ENCODE results near the gene FOXP2.
"Not testable (repeated sequence)": the region's sequence is repeated elsewhere in the genome, so short reads cannot be mapped to it uniquely, and the experiment has no call there.

FOXP2 gene

DNA sequence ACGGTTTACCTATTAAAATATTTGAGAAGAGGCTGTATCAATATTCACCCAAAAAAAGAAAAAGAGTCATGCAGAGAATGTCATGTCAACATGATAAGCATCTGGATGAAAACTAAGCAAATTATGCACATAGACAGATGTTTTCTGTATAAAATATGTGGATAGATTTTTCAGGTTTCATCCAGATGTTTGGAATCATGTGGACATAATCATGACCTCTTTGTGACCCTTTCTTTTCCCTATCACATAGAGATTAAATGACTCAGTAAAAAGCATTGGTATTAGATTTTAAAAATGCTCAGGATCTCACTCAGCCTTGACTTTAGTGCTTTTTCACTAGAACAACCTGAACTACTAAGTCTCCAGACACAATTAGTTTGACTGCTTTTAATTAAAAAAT is 90.0 kb downstream of the FOXP2 start:
- no peak for ATAC-seq

DNA sequence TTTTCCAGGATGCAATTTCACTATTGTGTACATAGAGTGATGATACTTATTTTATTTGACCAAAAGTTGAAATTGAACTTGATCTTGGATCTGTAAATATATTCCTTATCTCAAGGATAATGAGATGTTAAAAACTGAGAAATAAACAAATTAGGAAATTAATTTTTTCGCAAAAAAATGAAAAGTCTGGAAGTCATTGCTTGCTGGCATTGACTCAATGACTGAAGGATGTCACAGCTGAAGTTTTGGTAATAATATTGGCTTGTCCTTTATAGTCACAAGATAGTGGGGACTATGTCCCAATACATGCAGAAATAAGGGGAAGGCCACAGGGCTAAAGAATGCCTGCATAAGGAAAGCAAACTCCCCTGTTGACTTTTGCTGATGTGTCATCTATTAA is 92.8 kb downstream of the FOXP2 start:
- no peak for ATAC-seq

DNA sequence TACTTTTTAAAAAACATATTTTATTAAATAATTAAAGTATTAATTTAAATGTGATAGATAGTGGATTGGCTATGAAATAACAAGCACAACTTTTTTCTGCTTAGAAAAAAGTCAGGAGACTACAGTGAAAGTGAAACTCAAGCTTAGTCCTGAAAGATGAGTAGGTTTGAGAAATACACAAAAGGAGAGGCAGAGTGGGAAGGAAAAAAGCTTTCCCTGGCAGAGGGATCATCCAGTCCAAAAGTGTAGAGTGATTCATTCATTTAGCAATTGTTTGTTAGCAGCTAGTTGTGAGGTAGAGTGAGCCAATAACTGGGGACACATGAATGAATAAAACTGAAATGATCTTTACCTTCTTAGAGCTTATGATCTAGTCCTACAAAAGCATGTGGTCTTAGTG is 93.5 kb downstream of the FOXP2 start:
- no peak for ATAC-seq

DNA sequence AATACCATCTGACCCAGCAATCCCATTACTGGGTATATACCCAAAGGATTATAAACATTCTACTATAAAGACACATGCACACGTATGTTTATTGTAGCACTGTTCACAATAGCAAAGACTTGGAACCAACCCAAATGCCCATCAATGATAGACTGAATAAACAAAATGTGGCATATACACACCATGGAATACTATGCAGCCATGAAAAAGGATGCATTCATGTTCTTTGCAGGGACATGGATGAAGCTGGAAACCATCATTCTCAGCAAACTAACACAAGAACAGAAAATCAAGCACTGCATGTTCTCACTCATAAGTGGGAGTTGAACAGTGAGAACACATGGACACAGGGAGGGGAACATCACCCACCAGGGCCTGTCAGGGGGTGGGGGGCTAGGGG is 96.2 kb downstream of the FOXP2 start:
- not testable (repeated sequence) for ATAC-seq

DNA sequence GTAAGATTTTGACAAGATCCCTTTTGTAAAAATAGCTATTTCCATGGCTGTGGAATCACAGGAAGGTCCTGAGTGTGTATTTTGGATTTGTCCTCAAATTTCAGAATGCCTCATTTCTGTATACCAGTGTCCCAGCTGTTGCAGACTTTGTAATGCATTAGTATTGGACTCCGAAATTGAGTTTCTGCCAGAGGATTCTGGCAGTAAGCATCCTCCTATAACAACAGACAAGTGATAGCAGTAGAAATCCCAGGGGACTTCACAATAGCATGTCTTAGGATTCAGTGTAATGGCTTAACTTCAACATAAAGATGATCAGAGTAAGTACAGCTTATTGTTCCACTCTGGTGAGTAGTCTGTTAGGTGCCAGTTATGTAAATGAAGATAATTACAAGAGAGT is 104.6 kb downstream of the FOXP2 start:
- no peak for ATAC-seq

DNA sequence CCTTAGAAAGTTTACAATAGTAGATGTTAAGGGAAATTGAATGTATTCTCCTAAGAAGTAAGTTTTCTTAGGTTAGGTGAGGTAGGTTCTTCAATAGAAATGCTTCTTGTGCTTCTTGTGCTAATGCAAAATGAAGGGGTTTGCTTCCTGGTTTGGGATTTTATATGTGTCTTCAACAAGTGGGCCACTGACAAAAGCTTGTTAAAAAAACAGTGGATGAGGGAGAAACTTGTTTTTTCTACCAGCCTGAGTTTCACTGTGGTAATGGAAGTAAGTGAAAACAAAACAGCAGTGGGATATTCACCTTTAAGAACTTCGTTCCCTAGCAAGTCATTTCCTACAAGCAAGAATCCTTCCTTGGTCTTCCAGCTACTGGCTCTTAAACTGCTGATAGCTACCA is 107.5 kb downstream of the FOXP2 start:
- ATAC-seq, result no peak

DNA sequence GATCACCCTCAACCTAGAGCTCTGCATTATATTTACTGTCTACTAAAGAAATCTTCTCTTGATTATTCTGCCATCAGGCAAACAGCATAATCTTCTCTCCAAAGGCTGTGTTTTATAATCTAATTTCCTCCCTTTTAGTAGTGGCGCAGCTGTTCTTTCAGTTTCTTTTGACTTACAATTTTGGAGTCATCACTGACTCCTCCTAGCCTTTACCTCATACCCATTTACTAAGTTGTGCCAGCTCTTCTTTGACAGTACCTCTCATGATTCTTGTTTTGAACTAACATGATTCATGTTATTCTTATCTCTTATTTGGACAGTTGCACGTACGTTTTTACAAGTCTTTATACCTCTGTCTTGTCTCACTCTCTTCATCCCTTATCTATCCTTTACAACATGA is 113.0 kb downstream of the FOXP2 start:
- ATAC-seq, result no peak

DNA sequence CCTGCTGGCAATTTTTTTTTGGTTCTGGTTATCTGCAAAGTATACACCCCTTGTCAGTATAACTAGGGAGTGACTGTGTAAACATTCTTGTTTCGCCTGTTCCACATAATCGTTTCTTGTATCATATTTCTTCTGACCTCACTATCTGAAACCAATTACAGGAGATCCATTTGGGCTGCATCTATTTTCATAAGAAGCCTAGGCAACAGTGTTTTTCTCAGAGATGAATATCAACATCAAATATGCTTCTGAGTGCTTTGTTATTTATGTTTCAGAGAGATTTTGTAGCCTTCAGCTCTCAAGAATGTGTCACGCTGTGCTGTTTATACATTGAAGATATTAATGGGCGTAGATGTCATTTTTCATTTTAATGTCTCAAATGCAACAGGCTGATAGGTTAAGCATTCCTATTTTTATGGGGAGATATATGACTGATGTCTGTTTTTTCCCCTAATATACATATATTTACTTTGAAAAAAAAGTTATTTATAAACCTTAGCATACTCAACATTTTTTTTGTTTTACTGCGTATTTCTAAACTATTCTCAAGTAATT is 115.5 kb downstream of the FOXP2 start:
- ATAC-seq, result no peak

DNA sequence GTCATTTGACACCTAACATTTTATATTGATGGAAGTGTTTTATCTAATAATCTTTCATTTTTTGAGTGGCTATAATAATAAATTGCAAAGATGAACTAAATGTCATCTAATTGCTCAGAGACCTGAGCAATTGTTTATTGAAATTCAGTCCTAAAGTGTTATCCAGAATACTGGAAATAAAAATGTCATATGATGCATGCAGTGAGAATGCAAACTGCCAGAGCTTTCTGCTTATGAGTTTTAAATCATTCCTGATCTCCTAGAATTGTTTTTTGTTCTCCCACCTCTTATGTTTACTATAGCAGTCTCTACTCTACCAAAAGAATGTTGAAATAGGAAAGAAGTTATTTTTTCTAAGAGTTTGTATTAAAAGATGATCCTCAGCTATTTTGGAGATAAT is 116.7 kb downstream of the FOXP2 start:
- no peak for ATAC-seq

DNA sequence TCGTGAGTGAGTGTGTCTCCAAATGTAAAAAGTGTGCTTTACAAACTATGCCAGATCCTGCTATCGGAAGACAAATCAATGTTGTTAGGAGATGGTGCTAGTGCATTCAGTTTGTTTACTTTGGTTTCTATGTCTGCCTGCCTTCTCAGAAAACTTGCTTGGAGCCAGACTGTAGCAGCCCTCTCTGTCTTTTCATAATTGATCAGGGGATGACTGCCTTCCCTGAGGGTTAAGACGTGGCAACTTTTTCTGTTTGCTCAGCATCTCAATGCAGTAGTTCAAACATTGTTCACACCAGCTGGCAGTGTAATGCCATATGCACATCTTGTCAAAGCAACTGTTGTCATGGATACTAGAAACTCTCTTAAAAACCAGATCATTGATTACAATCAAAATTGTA is 118.5 kb downstream of the FOXP2 start:
- ATAC-seq, result no peak

DNA sequence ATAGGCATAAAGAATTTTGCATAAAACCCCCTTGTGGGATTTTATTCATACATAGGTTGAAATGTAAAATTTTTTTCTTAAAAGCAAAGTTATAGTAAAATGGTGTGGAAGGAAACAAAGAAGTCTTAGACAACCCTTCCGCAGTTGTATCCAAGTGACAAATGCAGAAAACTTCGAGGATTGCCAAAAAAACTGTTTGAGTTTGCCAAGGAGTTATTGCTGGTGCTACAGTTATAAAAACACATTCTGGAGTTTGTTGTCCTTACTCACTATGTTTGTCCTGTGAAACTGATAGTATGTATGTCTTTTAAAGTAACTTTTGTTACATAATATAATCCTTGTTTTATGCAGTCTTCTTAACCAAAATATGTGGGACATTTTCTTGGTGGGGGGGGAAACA is 120.3 kb downstream of the FOXP2 start:
- no peak for ATAC-seq

DNA sequence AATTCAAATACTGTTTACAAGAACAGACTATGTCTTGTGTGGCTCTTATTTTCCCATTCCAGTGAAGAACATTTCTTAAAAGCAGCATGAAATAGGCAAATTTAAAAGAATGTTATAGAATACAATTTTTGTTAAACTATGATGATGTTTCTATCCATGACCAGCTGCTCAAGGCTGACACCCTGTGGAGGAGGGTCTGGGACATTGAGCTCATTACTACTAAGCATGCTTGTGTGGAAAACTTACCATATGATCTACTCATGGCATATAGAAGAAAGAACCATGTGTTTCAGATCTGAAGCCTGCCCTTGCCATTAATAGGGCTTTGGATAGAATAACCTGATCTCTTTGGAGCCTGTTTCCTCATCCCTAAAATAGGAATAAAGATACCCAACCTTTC is 125.0 kb downstream of the FOXP2 start:
- no peak for ATAC-seq

DNA sequence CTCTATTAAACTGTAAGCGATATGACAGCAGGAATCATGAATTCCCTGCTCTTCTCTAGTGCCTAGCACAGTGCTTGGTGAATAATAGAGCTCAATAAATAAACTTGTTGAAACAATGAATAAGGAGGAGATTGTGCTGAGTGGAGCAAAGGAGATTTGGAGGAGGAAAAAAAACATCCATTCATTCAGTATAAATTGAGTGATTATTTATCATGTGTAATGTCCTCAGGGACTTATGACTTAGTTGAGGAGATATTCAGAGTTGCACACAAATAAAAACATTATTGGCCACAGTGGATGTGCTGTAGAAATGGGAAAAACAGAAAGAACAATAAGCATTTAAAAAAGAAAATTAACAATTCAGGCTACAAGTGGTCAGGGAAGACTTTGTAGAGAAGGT is 125.7 kb downstream of the FOXP2 start:
- no peak for ATAC-seq

DNA sequence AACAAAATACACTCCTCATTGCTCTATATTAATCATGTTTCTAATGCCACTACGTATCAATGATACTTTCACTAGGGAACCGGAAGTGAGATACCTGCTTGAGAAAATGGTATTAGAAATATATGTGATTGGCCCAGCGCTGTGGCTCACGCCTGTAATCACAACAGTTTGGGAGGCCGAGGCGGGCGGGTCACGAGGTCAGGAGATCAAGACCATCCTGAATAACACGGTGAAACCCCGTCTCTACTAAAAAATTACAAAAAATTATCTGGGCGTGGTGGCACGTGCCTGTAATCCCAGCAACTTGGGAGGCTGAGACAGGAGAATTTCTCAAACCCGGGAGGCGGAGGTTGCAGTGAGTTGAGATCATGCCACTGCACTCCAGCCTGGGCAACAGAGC is 132.7 kb downstream of the FOXP2 start:
- ATAC-seq, result not testable (repeated sequence)

DNA sequence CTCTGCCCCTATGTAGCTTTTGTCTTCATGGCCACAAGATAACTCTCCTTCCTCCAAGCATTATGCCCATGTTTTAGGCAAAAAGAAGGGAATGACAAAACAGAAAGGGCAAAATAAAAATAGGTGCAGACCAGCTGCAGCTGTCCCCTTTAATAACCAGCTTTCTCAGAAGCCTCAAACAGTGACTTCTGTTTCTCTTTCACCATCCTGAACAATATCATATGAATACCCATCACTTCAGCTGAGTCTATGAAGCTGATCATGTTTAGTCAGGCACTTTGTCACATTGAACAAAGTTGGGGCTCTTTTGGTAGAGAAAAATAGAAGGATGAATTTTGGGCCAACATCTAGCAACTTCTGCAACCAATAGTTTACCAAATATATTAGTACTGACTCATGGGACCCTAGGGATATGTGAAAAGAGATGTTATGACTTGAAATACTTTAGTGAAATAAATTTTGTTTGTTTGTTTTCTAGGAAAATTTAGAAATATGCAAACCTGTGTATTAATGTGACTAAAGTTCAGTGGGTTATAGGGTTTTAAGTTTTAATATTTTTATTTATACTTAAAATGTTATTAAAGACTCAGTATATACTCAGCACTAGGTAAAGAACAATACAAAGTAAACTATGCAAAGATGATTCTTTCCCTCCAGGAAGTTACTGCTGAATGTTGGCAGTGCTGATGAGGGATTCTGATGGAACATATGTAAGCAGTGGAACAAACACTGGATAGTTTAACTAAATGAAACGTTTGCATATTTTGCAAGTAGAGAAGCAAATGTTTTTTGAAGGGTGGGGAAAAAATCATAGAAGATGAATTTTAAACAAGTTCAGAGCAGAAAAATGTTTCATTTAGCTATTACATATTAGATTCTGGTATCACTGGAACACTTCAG is 133.7 kb downstream of the FOXP2 start:
- ATAC-seq, result no peak

DNA sequence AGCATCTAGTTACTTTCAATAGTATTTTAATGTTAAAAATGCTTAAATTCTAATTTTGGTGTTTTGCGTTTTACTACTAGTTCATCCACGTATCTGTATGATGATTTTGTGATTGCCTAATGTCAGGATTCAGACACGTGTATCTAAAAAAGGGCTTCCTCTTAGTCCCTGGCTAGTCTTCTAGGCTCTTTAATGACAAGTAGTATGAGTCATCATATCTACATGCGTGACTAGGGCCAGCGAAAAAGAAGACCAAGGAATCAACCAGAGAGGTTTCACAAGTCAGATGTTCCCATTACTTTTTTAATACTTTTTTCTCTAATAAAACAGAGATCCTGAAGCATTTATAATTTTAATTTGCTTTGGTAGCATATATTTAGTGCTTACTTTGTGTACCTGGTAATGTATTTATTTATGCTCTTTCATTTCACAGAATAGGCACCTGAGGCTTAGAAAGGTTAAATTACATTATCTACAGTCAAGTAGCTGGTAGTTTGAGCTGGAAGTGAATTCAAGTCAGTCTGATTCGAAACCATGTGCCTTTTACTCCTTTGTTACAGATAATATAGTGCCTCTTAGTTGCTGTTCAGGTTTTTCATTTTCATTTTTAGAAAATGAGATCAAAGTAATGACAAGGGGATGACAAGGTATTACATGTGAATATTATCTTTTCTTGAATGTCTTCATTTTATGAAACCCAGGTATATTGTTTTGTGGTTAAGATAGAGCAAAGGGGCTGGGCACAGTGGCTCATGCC is 140.3 kb downstream of the FOXP2 start:
- ATAC-seq, result no peak

DNA sequence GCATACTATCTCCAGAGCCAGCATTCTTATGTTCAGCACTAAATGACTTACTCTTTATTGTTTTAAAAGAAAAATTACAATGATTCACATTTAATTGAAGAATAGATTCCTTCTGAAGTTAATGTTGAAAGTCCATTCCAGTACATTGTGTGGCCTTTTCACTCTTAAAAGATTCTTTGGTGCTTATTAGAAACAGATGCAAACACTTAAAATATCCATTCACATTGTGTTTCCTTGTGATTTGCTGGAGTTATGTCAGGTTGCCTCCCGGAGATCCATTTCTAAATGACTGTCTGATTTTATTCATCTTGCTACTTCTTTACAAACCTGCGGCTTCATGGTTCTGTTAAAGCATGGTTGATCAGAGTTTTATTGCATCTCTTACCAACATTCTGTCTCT is 152.8 kb downstream of the FOXP2 start:
- ATAC-seq, result no peak

DNA sequence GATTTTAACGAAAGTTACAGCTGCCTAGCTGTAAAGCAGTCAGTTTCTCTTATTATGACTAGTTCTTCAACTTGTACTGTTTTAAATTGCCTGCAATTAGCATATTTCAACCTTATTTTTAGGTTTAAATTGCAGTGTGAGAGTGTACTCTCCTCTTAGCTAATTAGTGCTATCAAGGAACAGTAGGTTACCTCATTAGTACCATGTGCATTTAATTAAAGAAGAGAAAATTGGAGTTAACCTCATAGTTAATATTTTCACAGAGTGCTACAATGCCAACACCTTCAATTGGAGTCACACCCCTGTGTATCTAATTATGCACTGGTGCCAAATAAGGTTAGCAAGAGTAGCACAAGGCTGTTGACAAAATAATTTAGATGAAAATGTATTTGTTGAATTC is 154.6 kb downstream of the FOXP2 start:
- no peak for ATAC-seq

DNA sequence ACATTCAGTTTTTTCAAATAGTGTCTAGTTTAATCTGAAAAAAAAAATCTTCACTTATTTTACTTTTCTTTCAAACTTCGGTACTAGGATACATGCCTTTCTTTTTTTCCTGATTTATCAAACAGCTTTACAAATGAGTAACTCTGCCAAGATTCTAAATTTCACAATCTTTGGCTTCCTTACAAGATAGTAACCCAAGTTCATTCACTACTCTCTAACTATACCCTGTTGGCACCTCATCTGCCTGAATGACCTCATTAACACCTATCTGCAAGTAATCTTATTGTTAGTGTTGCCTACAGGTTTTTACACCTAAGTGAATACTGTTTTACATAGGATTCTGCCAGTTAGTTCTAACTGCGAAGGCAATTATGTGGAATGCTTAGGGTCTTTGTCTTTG is 159.8 kb downstream of the FOXP2 start:
- ATAC-seq, result no peak

DNA sequence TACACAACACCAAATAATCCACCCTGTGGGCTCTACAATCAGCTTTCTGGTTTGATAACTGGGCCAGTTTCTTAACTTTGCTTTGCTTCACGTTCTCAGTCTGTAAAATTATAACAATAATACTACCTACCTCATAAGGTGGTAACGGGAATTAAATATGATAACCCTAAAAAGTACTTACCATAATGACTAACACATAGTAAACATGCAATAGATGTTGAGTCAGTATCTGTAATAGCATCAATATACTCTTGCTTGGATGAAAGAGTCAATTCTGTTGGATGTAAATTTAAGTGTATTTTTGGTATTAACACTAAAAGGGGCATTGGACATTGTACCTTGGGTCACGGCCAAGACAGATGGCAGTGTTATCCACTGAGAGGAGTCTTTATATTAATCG is 160.5 kb downstream of the FOXP2 start:
- no peak for ATAC-seq

DNA sequence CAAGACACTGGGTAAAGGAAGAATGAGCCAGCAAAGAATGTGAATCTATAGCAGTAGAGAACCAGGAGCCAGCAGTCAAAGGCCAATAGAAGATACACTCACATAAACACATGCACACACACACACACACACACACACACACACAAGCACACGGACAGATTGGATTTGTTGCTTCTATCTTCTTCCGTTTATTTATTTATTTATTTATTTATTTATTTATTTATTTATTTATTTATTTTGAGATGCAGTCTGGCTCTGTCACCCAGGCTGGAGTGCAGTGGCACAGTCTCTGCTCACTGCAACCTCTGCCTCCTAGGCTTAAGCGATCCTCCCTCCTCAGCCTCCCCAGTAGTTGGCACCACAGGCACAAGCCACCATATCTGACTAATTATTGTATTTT is 166.3 kb downstream of the FOXP2 start:
- not testable (repeated sequence) for ATAC-seq

DNA sequence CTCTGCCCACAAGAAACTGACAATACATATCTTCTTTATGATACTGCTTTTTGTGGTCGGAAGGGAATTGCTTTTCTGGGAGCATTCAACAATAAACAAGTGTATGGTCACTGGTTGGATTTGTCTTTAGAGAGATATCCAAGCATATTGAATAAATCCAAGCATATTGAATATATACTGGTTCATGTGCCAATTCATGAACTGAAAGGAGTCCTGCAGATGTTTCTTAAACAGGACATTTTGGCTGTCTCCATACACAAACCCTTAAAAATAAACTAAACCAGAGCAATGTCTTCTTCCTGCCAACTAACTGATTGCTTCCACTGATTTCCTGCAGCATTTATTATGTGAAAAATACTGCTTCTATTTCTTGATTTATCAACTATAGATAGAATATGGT is 173.9 kb downstream of the FOXP2 start:
- no peak for ATAC-seq

DNA sequence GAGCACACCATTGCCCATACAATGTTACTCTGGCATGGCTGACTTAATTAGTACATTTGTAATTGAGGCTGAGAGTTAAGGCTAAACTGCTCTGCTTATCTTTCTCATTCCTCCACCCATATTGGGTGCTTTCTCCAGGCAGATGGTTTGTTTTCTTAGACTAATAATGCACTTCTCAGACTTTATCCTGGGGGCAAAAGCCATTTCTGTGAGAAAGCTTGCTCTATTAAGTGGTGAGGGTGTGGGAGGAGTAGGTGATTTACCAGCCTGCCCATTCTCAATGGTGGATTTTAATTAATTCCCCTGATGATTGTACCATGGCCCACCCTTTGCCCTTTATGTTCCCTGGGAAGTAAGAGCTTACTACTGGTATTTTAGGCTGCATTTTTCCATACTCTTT is 174.8 kb downstream of the FOXP2 start:
- no peak for ATAC-seq

DNA sequence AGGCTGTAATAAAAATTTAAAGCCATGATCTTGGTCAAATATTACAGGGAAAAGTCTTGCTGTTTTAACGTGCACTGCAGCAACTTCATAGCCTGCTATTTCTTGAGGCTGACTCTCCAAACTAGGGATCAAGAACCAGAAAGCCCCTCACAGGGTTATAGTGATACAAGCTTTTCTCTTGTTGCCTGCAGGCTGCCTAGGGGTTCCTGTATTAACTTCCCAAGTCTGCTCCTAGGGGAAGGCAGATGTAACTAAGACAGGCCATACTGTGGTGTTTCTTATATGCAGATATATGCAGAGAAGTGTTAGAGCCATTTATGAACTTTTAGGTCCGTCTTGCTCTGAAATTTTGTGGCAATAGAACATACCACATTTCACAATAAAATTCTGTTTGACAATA is 175.7 kb downstream of the FOXP2 start:
- no peak for ATAC-seq

Measured in activated CD4-positive, CD25-positive, alpha-beta regulatory T cell treated with anti-CD3 and anti-CD28 coated beads, Interleukin-2, amount 50 U/mL, for 24 hours (primary cell).